Measurements from ENCODE around the gene NXPE4. TPM values are rescaled to one million over a fixed set of nuclear protein-coding genes. Genes with fewer than 3 reads are reported as not detected.

Gene NXPE4
- total RNA-seq, 4 donors from 2014 or later: 0.80 TPM; not detected in 3

- no peak for DNase-seq
- Histone ChIP-seq H3K27ac (peak overlapping the region in 1 of 4 donors; percentile 37), H3K27me3 (no peaks in the 10 kb centered on the region), H3K9me3 (no peaks in the 10 kb centered on the region), H3K4me1 (no peaks in the 10 kb centered on the region), H3K4me3 (no peak overlapping the region), H3K36me3 (no peaks in the 10 kb centered on the region)
- in situ Hi-C loops (cut with MboI; ENCODE audit: low sequenced_read_pairs in 4 of 4) (no loop called here), intact Hi-C loops (cut with DNase I; ENCODE audit: low total_unique reads) (no loop called here)
- no peak for TF ChIP-seq POLR2A (IDR thresholded peaks at IDR 0.05)
- TF ChIP-seq, protein P1, sequence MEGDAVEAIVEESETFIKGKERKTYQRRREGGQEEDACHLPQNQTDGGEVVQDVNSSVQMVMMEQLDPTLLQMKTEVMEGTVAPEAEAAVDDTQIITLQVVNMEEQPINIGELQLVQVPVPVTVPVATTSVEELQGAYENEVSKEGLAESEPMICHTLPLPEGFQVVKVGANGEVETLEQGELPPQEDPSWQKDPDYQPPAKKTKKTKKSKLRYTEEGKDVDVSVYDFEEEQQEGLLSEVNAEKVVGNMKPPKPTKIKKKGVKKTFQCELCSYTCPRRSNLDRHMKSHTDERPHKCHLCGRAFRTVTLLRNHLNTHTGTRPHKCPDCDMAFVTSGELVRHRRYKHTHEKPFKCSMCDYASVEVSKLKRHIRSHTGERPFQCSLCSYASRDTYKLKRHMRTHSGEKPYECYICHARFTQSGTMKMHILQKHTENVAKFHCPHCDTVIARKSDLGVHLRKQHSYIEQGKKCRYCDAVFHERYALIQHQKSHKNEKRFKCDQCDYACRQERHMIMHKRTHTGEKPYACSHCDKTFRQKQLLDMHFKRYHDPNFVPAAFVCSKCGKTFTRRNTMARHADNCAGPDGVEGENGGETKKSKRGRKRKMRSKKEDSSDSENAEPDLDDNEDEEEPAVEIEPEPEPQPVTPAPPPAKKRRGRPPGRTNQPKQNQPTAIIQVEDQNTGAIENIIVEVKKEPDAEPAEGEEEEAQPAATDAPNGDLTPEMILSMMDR (IDR thresholded peaks at IDR 0.05 in 4 of 5, conservative IDR thresholded peaks at IDR 0.05 in 1 of 5): no peak
- no peak for ATAC-seq
Measured at GRCh38 chr11:114553642-114554041, 41.9 kb downstream of the NXPE4 start.

DNA sequence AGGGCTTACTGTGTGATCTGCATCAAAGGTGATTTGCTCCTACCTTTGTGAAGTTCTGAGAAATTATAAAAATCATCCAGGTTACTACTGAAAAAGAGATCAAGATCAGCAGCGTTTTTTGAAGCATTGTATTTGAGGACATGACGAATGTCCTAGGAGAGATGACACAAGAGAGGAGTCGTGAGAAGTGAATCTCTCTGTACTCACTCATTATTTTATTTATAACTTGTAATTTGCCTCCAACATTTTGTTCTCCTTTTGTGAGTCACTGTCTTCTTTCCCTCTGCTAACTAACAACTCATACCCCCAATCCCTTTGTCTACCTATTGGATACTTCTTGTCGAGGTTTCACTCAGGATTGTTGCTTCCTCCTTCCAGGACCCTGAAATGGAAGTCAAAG, 44.5 kb downstream of the NXPE4 start:
- Histone ChIP-seq H3K27me3 (no peaks in the 10 kb centered on the region), H3K4me1 (no peaks in the 10 kb centered on the region), H3K9me3 (no peaks in the 10 kb centered on the region), H3K27ac (peak overlapping the region in 1 of 4 donors; percentile 48), H3K4me3 (no peak overlapping the region), H3K36me3 (no peaks in the 10 kb centered on the region)
- TF ChIP-seq, protein P1 (IDR thresholded peaks at IDR 0.05 in 4 of 5, conservative IDR thresholded peaks at IDR 0.05 in 1 of 5): no peak
- TF ChIP-seq POLR2A (IDR thresholded peaks at IDR 0.05): no peak
- intact Hi-C loops (cut with DNase I; ENCODE audit: low total_unique reads) (no loop called here), in situ Hi-C loops (cut with MboI; ENCODE audit: low sequenced_read_pairs in 4 of 4) (no loop called here)
- ATAC-seq (peak in 1 of 2 donors; percentile 68), DNase-seq (no peak)

GRCh38 chr11:114525682-114526081, 69.9 kb downstream of the NXPE4 start:
- in situ Hi-C loops (cut with MboI; ENCODE audit: low sequenced_read_pairs in 4 of 4) (no loop called here), intact Hi-C loops (cut with DNase I; ENCODE audit: low total_unique reads) (no loop called here)
- DNase-seq (no peak), ATAC-seq (no peak)
- Histone ChIP-seq H3K4me1 (no peaks in the 10 kb centered on the region), H3K4me3 (no peak overlapping the region), H3K27ac (no peak overlapping the region), H3K36me3 (no peaks in the 10 kb centered on the region), H3K27me3 (no peaks in the 10 kb centered on the region), H3K9me3 (no peaks in the 10 kb centered on the region)
- TF ChIP-seq, protein P1 (IDR thresholded peaks at IDR 0.05 in 4 of 5, conservative IDR thresholded peaks at IDR 0.05 in 1 of 5): no peak
- TF ChIP-seq POLR2A (IDR thresholded peaks at IDR 0.05): no peak

GRCh38 chr11:114524122-114524521, 71.5 kb downstream of the NXPE4 start:
- H3K27me3 ChIP-seq: no peaks in the 10 kb centered on the region
- DNase-seq: no peak
- no peaks in the 10 kb centered on the region for H3K9me3 ChIP-seq
- no peak overlapping the region for H3K27ac ChIP-seq
- H3K4me3 ChIP-seq: no peak overlapping the region
- no peaks in the 10 kb centered on the region for H3K36me3 ChIP-seq
- no peaks in the 10 kb centered on the region for H3K4me1 ChIP-seq
- ATAC-seq: no peak
- intact Hi-C loops (cut with DNase I; ENCODE audit: low total_unique reads) (no loop called here), in situ Hi-C loops (cut with MboI; ENCODE audit: low sequenced_read_pairs in 4 of 4) (no loop called here)
- TF ChIP-seq, protein P1 (IDR thresholded peaks at IDR 0.05 in 4 of 5, conservative IDR thresholded peaks at IDR 0.05 in 1 of 5): no peak
- TF ChIP-seq POLR2A (IDR thresholded peaks at IDR 0.05): no peak

DNA sequence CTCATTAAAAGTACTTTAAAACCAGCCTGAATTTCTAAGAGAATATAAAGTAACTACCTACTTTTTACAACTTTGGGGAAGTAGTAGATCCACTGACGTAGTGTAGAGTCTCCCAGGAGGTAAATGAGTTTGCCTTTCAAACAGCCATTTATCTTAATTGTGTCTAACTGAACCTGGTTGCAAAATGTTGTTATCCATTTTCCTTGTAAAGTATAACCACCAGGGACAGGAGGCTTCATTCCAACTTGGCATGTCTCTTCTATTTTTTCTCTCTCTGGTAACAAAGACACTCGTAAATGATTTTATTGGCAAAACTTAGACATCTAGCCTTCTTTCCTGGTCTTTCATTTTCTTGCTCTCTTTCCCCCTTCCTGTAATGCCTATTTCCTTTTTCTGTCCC, 72.8 kb downstream of the NXPE4 start:
- H3K9me3 ChIP-seq: no peaks in the 10 kb centered on the region
- H3K4me1 ChIP-seq: no peaks in the 10 kb centered on the region
- H3K27ac ChIP-seq: no peak overlapping the region
- intact Hi-C loops (cut with DNase I; ENCODE audit: low total_unique reads): no loop called here
- H3K4me3 ChIP-seq: no peak overlapping the region
- in situ Hi-C loops (cut with MboI; ENCODE audit: low sequenced_read_pairs in 4 of 4): no loop called here
- ATAC-seq: no peak
- no peaks in the 10 kb centered on the region for H3K36me3 ChIP-seq
- TF ChIP-seq, protein P1 (IDR thresholded peaks at IDR 0.05 in 4 of 5, conservative IDR thresholded peaks at IDR 0.05 in 1 of 5): no peak
- TF ChIP-seq POLR2A (IDR thresholded peaks at IDR 0.05): no peak
- no peaks in the 10 kb centered on the region for H3K27me3 ChIP-seq
- no peak for DNase-seq

Measured in gastrocnemius medialis (tissue), 4 donors.